Mucosa of stomach (tissue), 1 donor: ENCODE data around the gene MYBPH.

ENCODE experiments used
- H3K27me3 ChIP-seq: one replicate; pipeline ENCODE4 v1.7.0; 2013; ENCODE audit warnings: mild to moderate bottlenecking, low read length; ENCODE audit not compliant: control insufficient read depth, insufficient read depth
- H3K36me3 ChIP-seq: one replicate; pipeline ENCODE4 v1.7.0; 2013; ENCODE audit warnings: low read length; ENCODE audit not compliant: control insufficient read depth, insufficient read depth
- H3K4me1 ChIP-seq: one replicate; pipeline ENCODE4 v1.7.0; 2013; ENCODE audit warnings: mild to moderate bottlenecking, low read length; ENCODE audit not compliant: control insufficient read depth, insufficient read depth
- H3K4me3 ChIP-seq: one replicate; pipeline ENCODE4 v1.7.0; 2013; ENCODE audit warnings: low read length
- H3K9ac ChIP-seq: one replicate; pipeline ENCODE4 v1.7.0; 2013; ENCODE audit warnings: mild to moderate bottlenecking, low read length, moderate library complexity
- H3K9me3 ChIP-seq: one replicate; pipeline ENCODE4 v1.7.0; 2013; ENCODE audit warnings: mild to moderate bottlenecking, low read length, moderate library complexity; ENCODE audit not compliant: control insufficient read depth
- donor health status: Pancreatic carcinoma.

MYBPH gene

DNA sequence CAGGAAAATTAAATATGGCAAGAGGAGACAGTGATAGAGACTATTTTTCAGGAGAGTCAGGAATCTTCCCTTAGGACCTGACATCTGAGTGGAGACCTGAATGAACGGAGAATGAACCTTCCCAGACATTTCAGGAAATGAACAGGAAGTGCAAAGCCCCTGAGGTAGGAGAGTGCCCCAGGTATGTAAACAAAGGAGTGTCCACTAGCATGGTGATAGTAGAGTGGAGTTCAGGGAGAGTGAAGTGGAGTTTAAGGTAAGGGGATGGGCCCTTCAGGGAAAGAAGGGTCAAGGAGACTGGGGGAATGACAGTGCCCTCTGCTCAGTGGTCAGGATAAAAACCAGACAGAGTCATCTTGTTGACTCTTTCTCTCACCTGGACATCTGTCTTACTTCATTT is 19.3 kb downstream of the MYBPH start:
- no peak overlapping the region for H3K4me3 ChIP-seq
- H3K36me3 ChIP-seq: no peaks in the 10 kb centered on the region
- no peaks in the 10 kb centered on the region for H3K9me3 ChIP-seq
- H3K9ac ChIP-seq: no peak overlapping the region
- no peaks in the 10 kb centered on the region for H3K27me3 ChIP-seq
- no peaks in the 10 kb centered on the region for H3K4me1 ChIP-seq

DNA sequence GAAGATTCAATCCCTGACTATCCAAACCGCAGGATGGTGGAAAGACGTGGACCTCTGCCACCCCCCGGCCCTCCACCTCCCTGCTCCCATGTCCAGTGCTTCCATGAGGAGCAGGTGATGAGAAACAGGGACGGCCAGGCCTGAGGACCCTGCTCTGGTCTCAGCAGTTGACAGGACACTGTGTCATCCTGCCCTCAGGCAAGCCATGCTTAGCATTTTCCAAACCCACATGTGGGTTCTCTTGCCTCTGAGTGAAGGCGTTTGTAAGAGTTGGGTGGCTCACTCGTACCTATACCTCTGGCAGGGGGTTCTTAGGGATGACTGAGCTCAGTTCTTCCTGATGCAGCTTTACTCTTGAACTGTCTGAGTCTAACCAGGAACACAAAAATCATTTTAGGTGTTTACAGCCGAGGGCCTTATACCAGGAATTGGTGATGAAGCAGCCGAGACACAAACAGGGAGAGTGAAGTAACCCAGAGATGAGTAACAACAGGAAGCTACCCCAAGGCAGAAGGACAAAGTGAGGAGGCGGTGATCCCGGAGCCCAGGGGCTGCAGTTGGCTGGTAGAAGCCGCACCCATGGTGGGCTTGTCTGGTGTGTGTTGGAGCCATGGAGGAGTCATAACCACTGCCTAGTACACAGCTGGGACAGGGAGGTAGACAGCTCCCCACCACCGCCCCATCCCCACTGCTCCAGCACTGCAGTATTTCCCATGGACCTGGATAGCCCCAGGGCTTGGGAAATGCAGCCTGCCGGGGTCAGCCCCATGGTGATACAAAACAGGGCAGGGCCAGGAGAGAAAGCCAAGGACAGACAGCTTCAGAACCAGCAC is 21.4 kb downstream of the MYBPH start:
- no peaks in the 10 kb centered on the region for H3K4me1 ChIP-seq
- H3K27me3 ChIP-seq: peaks cover 6% of the 10 kb centered on the region
- no peak overlapping the region for H3K9ac ChIP-seq
- no peak overlapping the region for H3K4me3 ChIP-seq
- no peaks in the 10 kb centered on the region for H3K36me3 ChIP-seq
- no peaks in the 10 kb centered on the region for H3K9me3 ChIP-seq

DNA sequence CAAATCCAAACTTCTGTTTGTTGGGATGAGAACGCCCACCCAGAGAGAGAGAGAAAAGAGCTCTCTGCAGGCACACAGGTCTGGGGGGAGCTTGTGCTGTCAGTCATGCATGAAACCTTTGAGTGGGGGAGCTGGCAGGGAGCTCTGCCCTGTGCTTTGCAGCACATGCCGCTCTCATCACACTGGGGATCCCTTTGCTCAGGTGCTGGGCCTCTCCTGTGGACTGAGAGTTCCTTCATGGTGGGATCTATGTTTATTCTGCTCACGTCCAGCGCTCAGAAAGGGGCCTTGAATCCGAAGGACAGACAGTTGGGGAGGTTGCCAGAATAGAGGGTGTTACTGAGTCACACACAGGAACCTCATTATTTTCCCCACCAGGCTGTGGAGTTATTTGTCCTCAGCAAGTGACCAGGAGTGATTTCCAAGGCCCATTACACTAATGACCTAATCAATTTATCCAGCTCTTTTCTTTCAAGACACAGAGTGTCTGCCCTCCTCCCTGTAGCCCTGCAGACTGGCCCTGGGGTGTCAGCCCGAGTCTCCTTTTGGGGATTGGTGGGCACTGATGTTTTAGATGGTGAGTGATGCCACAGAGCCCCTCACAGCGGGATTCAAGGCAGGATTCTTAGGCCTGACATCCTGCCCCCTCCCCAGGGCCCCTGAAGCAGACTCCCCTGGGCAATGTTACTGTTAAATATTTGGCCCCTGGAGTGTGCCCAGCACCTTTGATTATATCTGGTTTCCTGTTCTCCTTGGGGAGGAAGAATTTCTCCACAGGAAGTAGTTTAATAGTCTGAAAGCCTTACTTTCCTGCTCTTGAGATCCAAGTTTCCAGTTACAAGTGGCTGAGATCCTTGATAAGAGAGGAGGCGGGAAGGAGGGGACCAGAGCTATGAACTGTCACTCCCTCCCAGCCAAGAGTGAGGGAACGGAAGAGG is 22.3 kb downstream of the MYBPH start:
- Histone ChIP-seq H3K27me3 (peaks cover 6% of the 10 kb centered on the region), H3K9ac (no peak overlapping the region), H3K4me1 (no peaks in the 10 kb centered on the region), H3K4me3 (no peak overlapping the region), H3K36me3 (no peaks in the 10 kb centered on the region), H3K9me3 (no peaks in the 10 kb centered on the region)

DNA sequence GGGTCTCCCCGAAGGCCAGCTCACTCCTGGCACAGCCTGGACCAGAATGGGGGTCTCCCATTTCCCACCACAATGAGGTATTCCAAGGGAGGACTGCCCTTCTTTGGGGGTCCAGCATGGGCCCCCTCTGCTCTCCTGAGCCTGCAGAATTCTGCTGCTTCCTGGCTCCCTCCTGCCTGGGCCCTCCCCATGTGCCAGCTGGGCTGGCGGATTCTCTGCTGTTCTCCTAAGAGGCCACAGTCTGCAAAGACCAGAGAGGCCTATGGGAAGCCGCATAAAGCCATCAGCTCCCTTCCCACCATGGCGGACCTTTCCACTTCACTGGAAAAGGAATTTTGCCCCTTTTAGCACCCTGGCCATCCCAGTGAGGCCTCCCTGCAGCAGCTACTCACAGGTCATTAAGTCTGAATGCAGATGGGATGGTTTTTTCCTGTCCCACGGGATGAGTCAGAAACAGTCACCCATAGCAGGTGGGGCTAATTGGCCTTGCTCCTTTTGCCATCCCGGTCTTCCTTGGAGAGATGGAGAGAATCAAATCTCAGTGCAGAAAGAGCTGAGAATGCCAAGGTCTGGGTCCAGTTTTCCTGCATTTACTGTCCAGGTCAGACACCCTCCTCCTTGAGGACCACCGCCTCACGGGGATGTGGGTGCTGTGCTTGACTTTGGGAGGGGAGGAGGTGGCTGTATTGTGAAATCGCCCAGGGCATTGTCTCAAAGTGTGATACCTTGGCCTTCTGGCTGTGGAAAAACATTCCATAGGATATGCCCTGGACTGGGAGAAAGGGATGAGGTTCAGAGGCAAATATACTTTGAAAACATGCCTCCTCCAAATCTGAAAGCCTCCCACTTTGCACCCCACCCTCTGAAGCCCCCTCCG is 23.2 kb downstream of the MYBPH start:
- Histone ChIP-seq H3K27me3 (peaks cover 6% of the 10 kb centered on the region), H3K9ac (no peak overlapping the region), H3K4me1 (no peaks in the 10 kb centered on the region), H3K4me3 (no peak overlapping the region), H3K9me3 (no peaks in the 10 kb centered on the region), H3K36me3 (no peaks in the 10 kb centered on the region)

DNA sequence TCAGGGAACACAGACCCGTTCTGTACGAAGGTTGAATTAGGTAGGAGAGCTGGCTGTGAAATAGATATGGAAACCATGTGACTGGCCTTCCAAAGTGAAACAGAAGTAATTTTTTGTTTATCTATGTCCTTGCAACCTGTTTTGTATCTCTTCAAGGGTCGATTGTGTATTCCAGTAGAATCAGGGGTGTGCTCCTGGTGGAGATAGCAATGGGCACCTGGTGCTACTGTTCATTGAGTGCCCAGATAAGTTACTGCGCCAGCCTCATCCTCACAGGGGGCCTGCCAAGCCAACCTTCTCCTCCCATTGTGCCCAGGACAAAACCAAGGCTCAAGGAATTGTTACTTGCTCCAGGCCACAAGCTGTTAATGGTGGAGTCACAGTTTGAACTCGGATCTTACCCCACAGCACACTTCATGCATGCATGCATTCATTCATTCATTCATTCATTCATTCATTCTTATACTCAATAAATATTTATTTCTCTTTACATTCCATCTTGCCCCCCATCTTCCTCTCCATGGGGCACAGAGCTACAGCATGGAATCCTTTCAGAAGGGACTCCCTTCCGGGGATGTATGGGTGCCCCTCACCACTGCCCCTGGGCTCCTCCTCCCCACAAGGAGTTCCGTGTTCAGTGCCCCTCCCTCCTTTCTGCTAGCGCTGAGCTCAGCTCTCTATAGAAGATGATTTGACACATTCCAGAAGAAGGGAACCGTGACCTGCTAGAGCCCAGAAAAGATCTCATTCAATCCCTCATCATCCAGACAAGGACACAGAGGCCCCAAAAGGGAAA is 24.1 kb downstream of the MYBPH start:
- Histone ChIP-seq H3K9ac (no peak overlapping the region), H3K27me3 (peaks cover 6% of the 10 kb centered on the region), H3K4me1 (no peaks in the 10 kb centered on the region)

DNA sequence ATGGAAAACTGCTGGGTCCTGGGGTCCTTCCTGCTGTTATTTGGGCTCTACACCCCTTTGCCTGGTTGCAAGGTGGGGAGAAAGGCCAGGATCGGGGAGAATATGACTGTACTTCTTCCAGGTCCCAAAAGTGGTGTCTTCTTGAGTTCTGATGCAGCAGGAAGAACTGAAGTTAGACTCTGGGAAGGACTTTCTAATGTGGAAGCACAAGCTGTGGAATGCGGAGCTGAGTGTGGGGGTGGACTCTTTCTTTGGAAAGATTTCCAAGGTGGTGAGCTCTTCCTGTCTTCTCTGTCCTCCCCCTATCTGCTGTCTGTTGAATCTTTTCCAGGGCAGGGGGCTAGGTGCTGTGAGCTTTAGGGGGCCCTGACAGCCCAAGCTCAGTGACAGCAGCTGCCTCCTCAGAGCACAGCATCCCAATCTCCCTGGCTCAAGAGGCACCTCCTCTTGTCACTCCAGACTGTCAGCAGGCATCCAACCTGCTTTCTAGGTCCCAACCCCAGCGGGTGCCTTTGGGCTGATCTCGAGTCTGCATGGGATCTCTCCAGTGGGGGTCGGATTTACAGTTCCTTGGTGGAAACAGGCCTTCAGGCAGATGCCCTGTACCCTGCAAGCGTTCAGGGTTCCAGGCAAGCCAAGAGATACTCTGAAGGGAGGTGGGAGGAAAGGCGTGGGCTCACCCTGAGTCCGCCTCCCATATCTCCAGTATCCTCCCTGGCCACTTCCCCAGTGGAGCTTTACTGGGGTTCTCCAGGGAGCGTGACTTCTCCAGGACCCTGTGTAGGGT is 24.9 kb downstream of the MYBPH start:
- no peak overlapping the region for H3K4me3 ChIP-seq
- no peaks in the 10 kb centered on the region for H3K9me3 ChIP-seq
- H3K36me3 ChIP-seq: no peaks in the 10 kb centered on the region
- H3K9ac ChIP-seq: no peak overlapping the region
- H3K27me3 ChIP-seq: peaks cover 6% of the 10 kb centered on the region
- H3K4me1 ChIP-seq: no peaks in the 10 kb centered on the region

More for the DNA sequence above, 24.1 kb downstream of the MYBPH start:
- Histone ChIP-seq H3K36me3 (no peaks in the 10 kb centered on the region), H3K9me3 (no peaks in the 10 kb centered on the region), H3K4me3 (no peak overlapping the region)

DNA sequence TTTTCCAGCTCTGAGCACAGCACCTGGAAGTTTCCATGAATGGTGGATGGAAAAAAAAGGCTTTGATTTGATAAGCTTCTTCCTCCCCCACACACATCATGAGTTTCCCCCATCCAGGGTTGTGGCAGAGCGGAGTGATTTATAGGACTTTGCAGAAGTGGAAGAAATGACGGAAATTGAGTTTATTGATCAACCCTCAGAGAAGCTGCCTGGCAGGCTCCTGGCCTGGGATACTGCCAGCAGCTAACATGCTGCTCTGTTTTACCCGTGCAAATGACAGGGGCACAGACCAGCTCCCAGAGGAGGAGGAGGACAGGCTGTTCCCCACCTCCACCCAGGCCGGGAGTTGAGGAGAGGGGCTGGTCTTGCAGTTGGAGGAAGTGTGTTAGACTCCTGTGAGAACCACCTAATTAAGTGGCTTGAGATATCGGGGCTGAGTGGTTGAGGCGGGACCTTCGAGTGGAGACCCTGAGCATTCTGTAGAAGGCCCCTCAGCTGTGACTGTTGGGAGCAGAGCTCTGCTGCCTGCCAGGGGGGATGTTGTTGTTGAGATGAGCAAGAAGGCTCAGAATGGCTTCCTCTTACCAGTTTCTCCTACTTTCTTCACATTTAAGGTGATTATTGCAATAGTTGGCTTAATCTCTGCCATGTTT is 26.3 kb downstream of the MYBPH start:
- Histone ChIP-seq H3K36me3 (no peaks in the 10 kb centered on the region), H3K9ac (no peak overlapping the region), H3K4me3 (no peak overlapping the region), H3K9me3 (no peaks in the 10 kb centered on the region), H3K27me3 (peaks cover 6% of the 10 kb centered on the region), H3K4me1 (no peaks in the 10 kb centered on the region)

DNA sequence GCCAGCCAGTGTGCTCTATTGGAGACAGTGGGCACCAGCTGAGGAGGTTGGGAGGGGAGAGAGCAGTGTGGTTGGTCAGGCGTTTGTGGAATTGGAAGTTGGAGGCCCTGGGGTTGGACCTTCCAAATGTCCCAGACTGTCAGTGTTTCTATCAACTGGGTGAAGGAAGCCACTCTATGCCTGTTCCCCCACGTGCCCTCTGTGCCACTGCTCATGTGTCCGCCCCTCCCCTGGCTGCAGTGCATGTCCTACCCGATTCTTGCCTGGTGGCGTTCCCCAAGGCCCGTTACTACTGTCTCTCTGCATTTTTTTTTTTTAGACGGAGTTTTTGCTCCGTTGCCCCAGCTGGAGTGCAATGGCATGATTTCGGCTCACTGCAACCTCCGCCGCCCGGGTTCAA is 27.0 kb downstream of the MYBPH start:
- Histone ChIP-seq H3K4me3 (no peak overlapping the region), H3K4me1 (no peaks in the 10 kb centered on the region)

DNA sequence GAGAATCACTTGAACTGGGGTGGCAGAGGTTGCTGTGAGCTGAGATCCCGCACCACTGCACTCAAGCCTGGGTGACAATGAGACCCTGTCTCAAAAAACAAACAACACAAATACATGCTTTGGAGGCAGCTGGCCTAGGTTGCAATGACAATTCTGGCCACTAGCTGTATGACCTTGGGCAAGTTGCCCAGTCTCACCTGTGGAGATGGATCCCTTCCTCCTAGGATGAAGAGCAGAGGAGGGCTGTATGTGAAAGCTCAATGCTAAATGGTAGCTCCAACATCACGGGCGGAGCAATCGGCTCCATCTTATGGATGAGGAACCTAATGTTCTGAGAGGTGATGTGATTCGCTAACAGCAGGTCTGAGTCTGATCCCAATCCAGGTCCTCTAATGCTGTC is 27.5 kb downstream of the MYBPH start:
- Histone ChIP-seq H3K9ac (no peak overlapping the region), H3K9me3 (no peaks in the 10 kb centered on the region), H3K4me3 (no peak overlapping the region), H3K36me3 (no peaks in the 10 kb centered on the region), H3K4me1 (no peaks in the 10 kb centered on the region), H3K27me3 (peaks cover 6% of the 10 kb centered on the region)

More for the DNA sequence above, 27.0 kb downstream of the MYBPH start:
- H3K36me3 ChIP-seq: no peaks in the 10 kb centered on the region
- peaks cover 6% of the 10 kb centered on the region for H3K27me3 ChIP-seq
- H3K9me3 ChIP-seq: no peaks in the 10 kb centered on the region
- H3K9ac ChIP-seq: no peak overlapping the region

DNA sequence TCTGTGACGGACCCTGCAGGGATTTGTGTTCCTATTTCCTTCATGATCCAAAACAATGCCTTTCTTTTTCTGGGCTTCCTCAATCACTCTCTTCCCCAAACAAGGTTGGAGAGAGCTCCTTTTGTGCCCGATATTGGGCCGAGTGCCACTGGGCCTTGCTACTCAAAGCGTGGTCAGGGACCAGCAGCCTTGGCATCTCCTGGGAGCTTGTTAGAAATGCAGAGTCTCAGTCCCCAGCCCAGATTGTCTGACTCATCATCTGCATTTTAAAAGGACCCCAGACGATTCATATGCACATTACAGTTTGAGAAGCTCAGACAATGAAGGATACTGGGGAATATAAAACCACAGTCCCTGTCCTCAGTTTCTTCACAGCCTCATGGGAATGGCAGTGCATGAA is 28.2 kb downstream of the MYBPH start:
- Histone ChIP-seq H3K9ac (no peak overlapping the region), H3K27me3 (peaks cover 6% of the 10 kb centered on the region), H3K4me1 (no peaks in the 10 kb centered on the region), H3K9me3 (no peaks in the 10 kb centered on the region), H3K36me3 (no peaks in the 10 kb centered on the region), H3K4me3 (no peak overlapping the region)
